ENCODE results near the gene MPRIP. TPM values are rescaled to one million over a fixed set of nuclear protein-coding genes. Genes with fewer than 3 reads are reported as not detected.

The MPRIP gene, protein sequence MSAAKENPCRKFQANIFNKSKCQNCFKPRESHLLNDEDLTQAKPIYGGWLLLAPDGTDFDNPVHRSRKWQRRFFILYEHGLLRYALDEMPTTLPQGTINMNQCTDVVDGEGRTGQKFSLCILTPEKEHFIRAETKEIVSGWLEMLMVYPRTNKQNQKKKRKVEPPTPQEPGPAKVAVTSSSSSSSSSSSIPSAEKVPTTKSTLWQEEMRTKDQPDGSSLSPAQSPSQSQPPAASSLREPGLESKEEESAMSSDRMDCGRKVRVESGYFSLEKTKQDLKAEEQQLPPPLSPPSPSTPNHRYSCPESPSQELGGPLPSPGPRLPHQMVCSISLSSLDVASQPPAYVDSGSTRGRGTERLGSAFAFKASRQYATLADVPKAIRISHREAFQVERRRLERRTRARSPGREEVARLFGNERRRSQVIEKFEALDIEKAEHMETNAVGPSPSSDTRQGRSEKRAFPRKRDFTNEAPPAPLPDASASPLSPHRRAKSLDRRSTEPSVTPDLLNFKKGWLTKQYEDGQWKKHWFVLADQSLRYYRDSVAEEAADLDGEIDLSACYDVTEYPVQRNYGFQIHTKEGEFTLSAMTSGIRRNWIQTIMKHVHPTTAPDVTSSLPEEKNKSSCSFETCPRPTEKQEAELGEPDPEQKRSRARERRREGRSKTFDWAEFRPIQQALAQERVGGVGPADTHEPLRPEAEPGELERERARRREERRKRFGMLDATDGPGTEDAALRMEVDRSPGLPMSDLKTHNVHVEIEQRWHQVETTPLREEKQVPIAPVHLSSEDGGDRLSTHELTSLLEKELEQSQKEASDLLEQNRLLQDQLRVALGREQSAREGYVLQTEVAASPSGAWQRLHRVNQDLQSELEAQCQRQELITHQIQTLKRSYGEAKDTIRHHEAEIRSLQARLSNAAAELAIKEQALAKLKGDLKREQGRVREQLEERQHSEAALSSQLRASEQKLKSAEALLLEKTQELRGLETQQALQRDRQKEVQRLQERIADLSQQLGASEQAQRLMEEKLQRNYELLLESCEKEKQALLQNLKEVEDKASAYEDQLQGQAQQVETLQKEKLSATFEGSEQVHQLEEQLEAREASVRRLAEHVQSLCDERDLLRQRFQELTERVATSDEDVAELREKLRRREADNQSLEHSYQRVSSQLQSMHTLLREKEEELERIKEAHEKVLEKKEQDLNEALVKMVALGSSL (N-terminal part only)
- 131 and 145 TPM in 2 replicates for total RNA-seq

DNA sequence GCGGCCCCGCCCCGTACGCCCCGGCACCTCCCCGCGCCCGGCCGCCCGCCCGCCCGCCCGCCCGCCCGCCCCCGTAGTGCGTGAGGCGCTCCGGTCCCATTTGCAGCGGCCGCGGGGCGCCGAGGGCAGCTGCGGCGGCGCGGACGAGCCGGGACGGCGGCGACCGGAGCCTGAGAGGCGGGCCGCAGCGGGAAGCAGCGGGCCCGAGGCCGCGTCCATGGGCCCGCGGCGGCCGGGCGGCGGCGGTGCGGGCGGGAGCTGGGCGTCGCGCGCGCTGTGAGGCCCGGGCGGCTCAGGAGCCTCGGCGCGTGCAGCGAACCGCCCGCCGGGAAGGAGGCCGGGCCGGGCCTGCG lies at the start of gene MPRIP:
TSS of gene MPRIP (plus strand) at position 74 of the 353 bp plus-strand sequence. CDS start 392 bp downstream, outside the sequence.

DNA sequence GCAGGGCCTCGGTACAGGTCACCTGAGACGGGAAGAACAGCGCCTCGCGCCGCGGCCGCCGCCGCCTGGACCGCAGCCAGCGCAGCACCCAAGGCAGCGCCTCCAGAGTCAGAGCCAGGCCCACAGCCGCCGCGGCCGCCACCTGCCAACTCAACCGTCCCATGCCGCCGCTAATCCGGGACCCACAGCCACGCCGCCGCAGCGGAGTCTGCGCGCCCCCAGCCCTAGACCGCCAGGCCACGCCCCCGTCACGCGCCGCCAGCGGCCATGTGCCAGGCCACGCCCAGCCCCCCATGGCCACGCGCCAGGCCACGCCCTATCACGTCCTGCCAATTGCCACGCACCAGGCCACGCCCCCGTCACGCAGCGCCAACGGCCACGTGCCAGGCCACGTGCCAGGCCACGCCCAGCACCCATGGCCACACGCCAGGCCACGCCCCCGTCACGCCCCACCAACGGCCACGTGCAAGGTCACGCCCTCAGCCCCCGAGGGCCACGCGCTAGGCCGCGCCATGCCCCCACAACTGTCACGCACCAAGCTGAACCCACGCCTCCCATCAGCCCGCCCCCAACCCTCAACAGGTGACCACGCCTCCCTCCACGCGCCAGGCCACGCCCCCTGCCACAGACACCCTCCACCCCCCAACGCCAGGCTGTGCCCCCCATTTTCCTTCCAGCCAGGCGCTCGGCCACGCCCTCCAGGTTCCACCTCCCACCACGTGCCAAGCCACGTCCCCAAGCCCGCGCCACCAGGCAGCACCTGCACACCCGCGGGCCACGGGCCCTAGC lies 164.1 kb downstream of the MPRIP start, which contains the start of gene PLD6:
TSS of gene PLD6 (minus strand) at position 210 of the 789 bp plus-strand sequence. CDS start at position 163, 47 bp downstream.

DNA sequence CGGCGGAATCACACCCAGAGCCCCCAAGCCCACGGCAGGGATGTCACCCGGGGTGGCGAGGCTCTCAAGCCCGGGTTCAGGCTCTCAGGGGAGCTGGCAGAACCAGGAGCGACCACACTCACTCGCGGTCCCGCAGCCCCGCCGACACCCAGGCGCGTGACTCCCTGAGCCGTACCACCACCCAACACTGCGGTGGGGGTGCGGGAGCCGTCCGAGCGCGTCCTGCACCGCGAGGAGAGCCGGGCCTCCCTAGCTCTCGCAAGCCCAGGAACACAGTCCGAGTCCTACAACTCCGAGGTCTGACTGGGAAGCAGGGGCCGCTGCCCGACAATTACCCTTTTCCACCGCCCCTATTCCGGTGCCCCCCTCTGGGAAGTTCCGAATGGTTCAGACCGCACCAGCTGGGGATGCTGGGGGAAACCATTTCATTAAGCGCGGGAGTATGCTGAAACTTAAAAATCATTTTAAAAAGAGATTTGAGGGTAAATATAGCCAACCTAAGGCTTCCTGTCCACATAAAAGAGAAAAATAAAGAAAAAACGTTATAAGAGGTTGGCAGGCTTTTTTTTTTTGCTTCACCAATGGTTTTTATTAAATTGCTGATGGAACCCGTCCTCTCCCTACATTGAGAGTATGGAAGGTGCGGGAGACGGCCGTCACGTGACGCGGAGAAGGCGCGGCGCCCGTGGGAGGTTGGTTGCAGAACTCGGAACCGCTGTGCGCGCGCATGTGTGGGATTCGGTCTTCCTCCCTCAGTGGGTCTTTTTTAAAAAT lies 195.0 kb downstream of the MPRIP start, which contains the start of gene FLCN:
TSS of gene FLCN (minus strand) at position 143 of the 774 bp plus-strand sequence. CDS start 9,031 bp downstream, outside the sequence.

Small RNAs within 50 kb of the gene (small RNA-seq; reads per million reads assigned to genes)
- gene RNU6-767P: not detected

Other genes starting within 250 kb of the MPRIP start
- not detected in 2 replicates for gene TNFRSF13B, start 70.3 kb upstream of the MPRIP start, total RNA-seq
- gene PLD6, start 163.9 kb downstream of the MPRIP start, total RNA-seq: 2.1 and 2.4 TPM in 2 replicates
- 70.8 and 86.0 TPM in 2 replicates for gene FLCN, start 194.7 kb downstream of the MPRIP start, total RNA-seq
- gene COPS3, start 238.8 kb downstream of the MPRIP start, total RNA-seq: 87.7 and 93.7 TPM in 2 replicates

Data from articular chondrocyte of knee joint (primary cell).